HEK293 (cell line): ENCODE results near the gene BIRC6.
A peak's percentile ranks its signal among the peaks of the same experiment; 100 is the strongest.

Experiments
- CTCF ChIA-PET: fragments of 350-600 bp; formaldehyde crosslinking; extraction: SDS; loops from one replicate; lab custom pipeline; 2021; ENCODE audit warnings: antibody characterized with exemption; lab: Yijun Ruan, JAX
- POLR2A ChIA-PET: fragments of 300-600 bp; formaldehyde crosslinking; extraction: SDS; loops from one replicate; lab custom pipeline; 2020; ENCODE audit warnings: antibody characterized with exemption, inconsistent platforms; lab: Yijun Ruan, JAX
- H3K27ac ChIP-seq: fragments of 200-500 bp; sonication (Bioruptor generic); 2 replicates; pipeline ENCODE4 v1.5.1; 2014; ENCODE audit warnings: low read depth, low read length, control low read depth, inconsistent platforms; ENCODE audit errors: extremely low read depth
- H3K36me3 ChIP-seq, 2 experiments: fragments of 200-500 bp in 1 of 2; sonication (Bioruptor generic) in 1 of 2; 1 replicate in 1 of 2; 2 replicates in 1 of 2; pipeline ENCODE4 v1.5.1; 2014 to 2017; ENCODE audit warnings: inconsistent platforms in 2 of 2, low read length in 2 of 2; ENCODE audit not compliant: control insufficient read depth in 2 of 2, insufficient read depth in 1 of 2
- H3K4me1 ChIP-seq: fragments of 200-500 bp; sonication (Bioruptor generic); 2 replicates; pipeline ENCODE4 v1.5.1; 2014; ENCODE audit warnings: mild to moderate bottlenecking, low read length, inconsistent platforms; ENCODE audit not compliant: control insufficient read depth, insufficient read depth
- H3K4me3 ChIP-seq: 2 replicates; pipeline ENCODE4 v1.5.1; 2011; ENCODE audit warnings: low read depth, mild to moderate bottlenecking, control low read depth, low read length, moderate library complexity
- H3K9me3 ChIP-seq: fragments of 200-500 bp; sonication (Bioruptor generic); 2 replicates; pipeline ENCODE4 v1.5.1; 2014; ENCODE audit warnings: low read depth, low read length, inconsistent platforms; ENCODE audit not compliant: control insufficient read depth, insufficient read depth
- GLIS2 ChIP-seq: fragments of 450-650 bp; formaldehyde crosslinking; IDR thresholded peaks from 2 replicates; pipeline ENCODE4 v1.5.1; 2016; ENCODE audit warnings: missing biosample characterization, missing genetic modification characterization
- MYNN ChIP-seq: fragments of 450-650 bp; formaldehyde crosslinking; IDR thresholded peaks from 2 replicates; pipeline ENCODE4 v1.5.1; 2016; ENCODE audit warnings: missing biosample characterization, missing genetic modification characterization, borderline replicate concordance
- MZF1 ChIP-seq: fragments of 450-650 bp; formaldehyde crosslinking; IDR thresholded peaks from 2 replicates; pipeline ENCODE4 v1.5.1; 2017; ENCODE audit warnings: missing biosample characterization, missing genetic modification characterization, borderline replicate concordance
- OSR2 ChIP-seq: fragments of 450-650 bp; formaldehyde crosslinking; IDR thresholded peaks from 2 replicates; pipeline ENCODE4 v1.5.1; 2016; ENCODE audit warnings: missing biosample characterization, missing genetic modification characterization
- ZBTB11 ChIP-seq: fragments of 450-650 bp; formaldehyde crosslinking; conservative IDR thresholded peaks from 2 replicates; pipeline ENCODE4 v1.5.1; 2016; ENCODE audit warnings: low read depth, missing biosample characterization, missing genetic modification characterization
- ZBTB17 ChIP-seq: fragments of 450-650 bp; formaldehyde crosslinking; IDR thresholded peaks from 2 replicates; pipeline ENCODE4 v1.5.1; 2016; ENCODE audit warnings: missing biosample characterization, missing genetic modification characterization
- ZBTB49 ChIP-seq: fragments of 450-650 bp; formaldehyde crosslinking; IDR thresholded peaks from 2 replicates; pipeline ENCODE4 v1.5.1; 2016; ENCODE audit warnings: missing biosample characterization, missing genetic modification characterization, low read depth
- ZBTB6 ChIP-seq: fragments of 450-650 bp; formaldehyde crosslinking; IDR thresholded peaks from 2 replicates; pipeline ENCODE4 v1.5.1; 2017; ENCODE audit warnings: missing biosample characterization, missing genetic modification characterization
- ZEB2 ChIP-seq: fragments of 450-650 bp; formaldehyde crosslinking; IDR thresholded peaks from 2 replicates; pipeline ENCODE4 v1.5.1; 2016; ENCODE audit warnings: missing biosample characterization, missing genetic modification characterization
- ZFHX2 ChIP-seq: fragments of 450-650 bp; formaldehyde crosslinking; conservative IDR thresholded peaks from 2 replicates; pipeline ENCODE4 v1.5.1; 2016; ENCODE audit warnings: missing biosample characterization, missing genetic modification characterization
- ZNF155 ChIP-seq: fragments of 450-650 bp; formaldehyde crosslinking; IDR thresholded peaks from 2 replicates; pipeline ENCODE4 v1.5.1; 2016; ENCODE audit warnings: missing biosample characterization, missing genetic modification characterization
- ZNF335 ChIP-seq: fragments of 450-650 bp; formaldehyde crosslinking; conservative IDR thresholded peaks from 2 replicates; pipeline ENCODE4 v1.5.1; 2016; ENCODE audit warnings: missing biosample characterization, missing genetic modification characterization
- ZNF473 ChIP-seq: fragments of 450-650 bp; formaldehyde crosslinking; IDR thresholded peaks from 2 replicates; pipeline ENCODE4 v1.5.1; 2017; ENCODE audit warnings: missing biosample characterization, missing genetic modification characterization
- ZNF521 ChIP-seq: fragments of 450-650 bp; formaldehyde crosslinking; IDR thresholded peaks from 2 replicates; pipeline ENCODE4 v1.5.1; 2017; ENCODE audit warnings: missing biosample characterization, mild to moderate bottlenecking, missing genetic modification characterization
- ZNF549 ChIP-seq: fragments of 450-650 bp; IDR thresholded peaks from 2 replicates; pipeline ENCODE4 v1.5.1; 2018; ENCODE audit warnings: missing biosample characterization, missing genetic modification characterization, mild to moderate bottlenecking, inconsistent platforms, moderate library complexity
- ZNF561 ChIP-seq: fragments of 450-650 bp; IDR thresholded peaks from 2 replicates; pipeline ENCODE4 v1.5.1; 2018; ENCODE audit warnings: missing biosample characterization, missing genetic modification characterization, borderline replicate concordance
- ZNF626 ChIP-seq: fragments of 450-650 bp; sonication (Bioruptor Pico); formaldehyde crosslinking; IDR thresholded peaks from 2 replicates; pipeline ENCODE4 v1.5.1; 2018; ENCODE audit warnings: missing biosample characterization, missing genetic modification characterization, inconsistent platforms
- ZNF830 ChIP-seq: fragments of 450-650 bp; IDR thresholded peaks from 2 replicates; pipeline ENCODE4 v1.5.0; 2018; ENCODE audit warnings: missing biosample characterization, missing genetic modification characterization, low read depth, mild to moderate bottlenecking, moderate library complexity
- ZSCAN16 ChIP-seq: fragments of 450-650 bp; formaldehyde crosslinking; IDR thresholded peaks from 2 replicates; pipeline ENCODE4 v1.5.1; 2016; ENCODE audit warnings: missing biosample characterization, missing genetic modification characterization
- TF ChIP-seq, protein P1 (sequence below): fragments of 450-650 bp; formaldehyde crosslinking; optimal IDR thresholded peaks from 2 replicates; pipeline ENCODE3; 2016; ENCODE audit warnings: missing biosample characterization, mild to moderate bottlenecking, missing genetic modification characterization
- TF ChIP-seq, protein P2 (sequence below): fragments of 450-650 bp; formaldehyde crosslinking; IDR thresholded peaks from 2 replicates; pipeline ENCODE4 v1.5.1; 2016; ENCODE audit warnings: missing biosample characterization, missing genetic modification characterization

Gene BIRC6

GRCh38 chr2:32627814-32628579 is 271.2 kb downstream of the BIRC6 start, which contains the start of gene TTC27 (continued):
- no peak for TF ChIP-seq ZNF561 (tag by site-specific recombination)
- TF ChIP-seq ZNF626 = no peak
- peak; percentile 77 for TF ChIP-seq ZNF335 (tag by site-specific recombination)
- TF ChIP-seq ZEB2 (tag by site-specific recombination) = 0 out of 2 replicates have a peak, but pooled peaks have one; percentile 23
- TF ChIP-seq, protein P1, sequence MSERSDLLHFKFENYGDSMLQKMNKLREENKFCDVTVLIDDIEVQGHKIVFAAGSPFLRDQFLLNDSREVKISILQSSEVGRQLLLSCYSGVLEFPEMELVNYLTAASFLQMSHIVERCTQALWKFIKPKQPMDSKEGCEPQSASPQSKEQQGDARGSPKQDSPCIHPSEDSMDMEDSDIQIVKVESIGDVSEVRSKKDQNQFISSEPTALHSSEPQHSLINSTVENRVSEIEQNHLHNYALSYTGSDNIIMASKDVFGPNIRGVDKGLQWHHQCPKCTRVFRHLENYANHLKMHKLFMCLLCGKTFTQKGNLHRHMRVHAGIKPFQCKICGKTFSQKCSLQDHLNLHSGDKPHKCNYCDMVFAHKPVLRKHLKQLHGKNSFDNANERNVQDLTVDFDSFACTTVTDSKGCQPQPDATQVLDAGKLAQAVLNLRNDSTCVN (tag by site-specific recombination) = peak; percentile 48
- TF ChIP-seq ZBTB11 (tag by site-specific recombination) = no peak
- TF ChIP-seq, protein P2, sequence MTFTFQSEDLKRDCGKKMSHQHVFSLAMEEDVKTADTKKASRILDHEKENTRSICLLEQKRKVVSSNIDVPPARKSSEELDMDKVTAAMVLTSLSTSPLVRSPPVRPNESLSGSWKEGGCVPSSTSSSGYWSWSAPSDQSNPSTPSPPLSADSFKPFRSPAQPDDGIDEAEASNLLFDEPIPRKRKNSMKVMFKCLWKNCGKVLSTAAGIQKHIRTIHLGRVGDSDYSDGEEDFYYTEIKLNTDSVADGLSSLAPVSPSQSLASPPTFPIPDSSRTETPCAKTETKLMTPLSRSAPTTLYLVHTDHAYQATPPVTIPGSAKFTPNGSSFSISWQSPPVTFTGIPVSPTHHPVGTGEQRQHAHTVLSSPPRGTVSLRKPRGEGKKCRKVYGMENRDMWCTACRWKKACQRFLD (tag by site-specific recombination) = no peak
- TF ChIP-seq ZBTB17 = peak; percentile 85
- TF ChIP-seq, all 188 proteins: peak for 21

- CTCF ChIA-PET = interaction anchor here (0.7 kb wide), 1 partner anchor 1630 kb away, joined by 5 read pairs; no protein-coding TSS in a partner anchor
- H3K36me3 ChIP-seq = peaks cover 4 to 23% of the 10 kb centered on the region in 2 experiments
- POLR2A ChIA-PET = no interaction called here
- H3K4me1 ChIP-seq = 0 out of 2 replicates have a peak, but pooled peaks cover 3% of the 10 kb centered on the region
- H3K27ac ChIP-seq = no peak overlapping the region
- H3K4me3 ChIP-seq = no peak overlapping the region
- TF ChIP-seq MZF1 (0 out of 2 replicates have a peak, but pooled peaks have one; percentile 31), ZSCAN16 (tag by site-specific recombination) (no peak)
- H3K9me3 ChIP-seq = no peaks in the 10 kb centered on the region
Observed at GRCh38 chr2:32632089-32632488, 275.3 kb downstream of the BIRC6 start.

- POLR2A ChIA-PET = no interaction called here
- TF ChIP-seq ZFHX2 (tag by site-specific recombination) (no peak), ZNF155 (tag by site-specific recombination) (no peak), GLIS2 (no peak), ZNF521 (no peak), OSR2 (tag by site-specific recombination) (no peak), ZNF473 (tag by site-specific recombination) (no peak), ZNF830 (tag by site-specific recombination) (no peak), ZNF549 (tag by site-specific recombination) (no peak), MYNN (tag by site-specific recombination) (no peak), ZBTB49 (no peak), MZF1 (no peak), ZBTB6 (tag by site-specific recombination) (no peak)
- TF ChIP-seq, protein P1 (tag by site-specific recombination) = no peak
Observed at GRCh38 chr2:32633040-32633439, 276.2 kb downstream of the BIRC6 start.

More at GRCh38 chr2:32633040-32633439, 276.2 kb downstream of the BIRC6 start:
- no peaks in the 10 kb centered on the region for H3K9me3 ChIP-seq
- peaks cover 4 to 27% of the 10 kb centered on the region in 2 experiments for H3K36me3 ChIP-seq
- CTCF ChIA-PET = no interaction called here
- no peak overlapping the region for H3K4me3 ChIP-seq
- no peak overlapping the region for H3K27ac ChIP-seq
- H3K4me1 ChIP-seq = no peaks in the 10 kb centered on the region
